Esophagus muscularis mucosa (tissue), 4 donors: ENCODE data around the gene NPLOC4. TPM values are rescaled to one million over a fixed set of nuclear protein-coding genes. Genes with fewer than 3 reads are reported as not detected.
A peak's percentile ranks its signal among the peaks of the same experiment; 100 is the strongest.

Experiments
- DNase-seq: peaks from one replicate; pipeline ENCODE4 v3.0.0-alpha.2; 2017; ENCODE audit errors: extremely low spot score
- H3K27ac ChIP-seq, 4 donors: fragments of 200-600 bp; sonication (generic); replicated peaks in 1 of 4; 1 replicate in 3 of 4; 2 replicates in 1 of 4; pipeline ENCODE4 v1.5.1; 2016 to 2019; ENCODE audit warnings: mild to moderate bottlenecking in 1 of 4
- H3K27me3 ChIP-seq, 4 donors: fragments of 200-600 bp; sonication (generic); one replicate each; pipeline versions ENCODE4 v1.5.1 to v1.6.0; 2016 to 2019
- H3K36me3 ChIP-seq, 4 donors: fragments of 200-600 bp; sonication (generic); one replicate each; pipeline ENCODE4 v1.5.1; 2016 to 2019
- H3K4me1 ChIP-seq, 4 donors: fragments of 200-600 bp; sonication (generic); one replicate each; pipeline ENCODE4 v1.5.1; 2016 to 2019
- H3K4me3 ChIP-seq, 4 donors: fragments of 200-600 bp; sonication (generic); 1 replicate in 2 of 4; 2 replicates in 2 of 4; pipeline ENCODE4 v1.5.1; 2016 to 2019; ENCODE audit warnings: mild to moderate bottlenecking in 4 of 4, moderate library complexity in 1 of 4
- H3K9me3 ChIP-seq, 4 donors: fragments of 200-600 bp; sonication (generic); 1 replicate in 3 of 4; 2 replicates in 1 of 4; pipeline ENCODE4 v1.5.1; 2016 to 2019
- EP300 ChIP-seq: sonication (generic); formaldehyde crosslinking; IDR thresholded peaks from one replicate; pipeline ENCODE4 v1.6.1; 2017; ENCODE audit warnings: antibody characterized with exemption
- POLR2A ChIP-seq: fragments of 450-650 bp; IDR thresholded peaks from one replicate; pipeline ENCODE4 v1.6.1; 2017; ENCODE audit warnings: antibody characterized with exemption, moderate library complexity, mild to moderate bottlenecking, low read depth
- POLR2AphosphoS5 ChIP-seq, 2 donors: sonication (generic); formaldehyde crosslinking; IDR thresholded peaks; one replicate each; pipeline ENCODE4 v1.6.1; 2017; ENCODE audit warnings: antibody characterized with exemption in 2 of 2
- WGBS: methylation state at CpG from one replicate; pipeline ENCODE4 v1.1.5; 2018; 5-methylcytosine and 5-hydroxymethylcytosine counted together
- intact Hi-C: fragments of 100-400 bp; cut with DNase I; formaldehyde crosslinking; loops from one replicate; pipeline ENCODE4 v1.15.1; 2023
- total RNA-seq, 4 donors: library from RNA; depleted of rRNA; stranded (reverse); fragments of >200 nt; gene quantifications; one replicate each; pipeline versions ENCODE4 v1.1.0 to v1.2.1, GENCODE V29; 2016
- TF ChIP-seq, protein P1 (sequence below), 3 experiments: fragments of 200-600 bp in 2 of 3; fragments of 450-650 bp in 1 of 3; sonication (generic) in 2 of 3; IDR thresholded peaks; one replicate each; pipeline ENCODE4 v1.5.1; 2017 to 2019; ENCODE audit warnings: antibody characterized with exemption in 3 of 3, mild to moderate bottlenecking in 2 of 3, moderate library complexity in 1 of 3

Gene NPLOC4
- total RNA-seq, 4 donors from 2014 or later = 58.1 to 86.6 (median 65.7) TPM

DNA sequence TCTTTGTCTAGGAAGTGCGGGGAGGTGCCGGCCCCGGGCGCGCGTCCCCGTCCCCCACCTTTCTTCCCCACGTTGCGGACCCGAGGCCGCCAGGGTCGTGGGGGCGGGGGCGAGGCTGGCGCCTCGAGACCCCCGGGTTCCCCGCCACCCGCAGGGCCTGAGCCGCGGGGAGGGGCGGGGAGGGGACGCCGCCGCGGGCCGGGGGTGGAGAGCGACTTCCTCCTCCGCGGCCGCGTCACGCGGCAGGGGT lies 122.5 kb downstream of the NPLOC4 start:
- Histone ChIP-seq H3K36me3 (peaks cover 27 to 31% (median 28%) of the 10 kb centered on the region in 4 donors), H3K27ac (peak overlapping the region; percentile 100), H3K27me3 (peaks cover 0 to under 1% (median 0%) of the 10 kb centered on the region in 4 donors), H3K9me3 (no peaks in the 10 kb centered on the region), H3K4me1 (peaks cover 45 to 67% (median 56%) of the 10 kb centered on the region in 4 donors), H3K4me3 (peak overlapping the region; percentile 88 to 94 (median 91))
- DNase-seq = no peak
- intact Hi-C loops = loop anchor here (5.0 kb wide), 1 partner anchor 117 kb away; the partner anchor contains the start of gene BAHCC1
- peak; percentile 23 for TF ChIP-seq POLR2A
- no peak for TF ChIP-seq POLR2AphosphoS5 (IDR thresholded peaks at IDR 0.05)
- WGBS = 3% methylated on average over 24 of the region's 34 CpGs

DNA sequence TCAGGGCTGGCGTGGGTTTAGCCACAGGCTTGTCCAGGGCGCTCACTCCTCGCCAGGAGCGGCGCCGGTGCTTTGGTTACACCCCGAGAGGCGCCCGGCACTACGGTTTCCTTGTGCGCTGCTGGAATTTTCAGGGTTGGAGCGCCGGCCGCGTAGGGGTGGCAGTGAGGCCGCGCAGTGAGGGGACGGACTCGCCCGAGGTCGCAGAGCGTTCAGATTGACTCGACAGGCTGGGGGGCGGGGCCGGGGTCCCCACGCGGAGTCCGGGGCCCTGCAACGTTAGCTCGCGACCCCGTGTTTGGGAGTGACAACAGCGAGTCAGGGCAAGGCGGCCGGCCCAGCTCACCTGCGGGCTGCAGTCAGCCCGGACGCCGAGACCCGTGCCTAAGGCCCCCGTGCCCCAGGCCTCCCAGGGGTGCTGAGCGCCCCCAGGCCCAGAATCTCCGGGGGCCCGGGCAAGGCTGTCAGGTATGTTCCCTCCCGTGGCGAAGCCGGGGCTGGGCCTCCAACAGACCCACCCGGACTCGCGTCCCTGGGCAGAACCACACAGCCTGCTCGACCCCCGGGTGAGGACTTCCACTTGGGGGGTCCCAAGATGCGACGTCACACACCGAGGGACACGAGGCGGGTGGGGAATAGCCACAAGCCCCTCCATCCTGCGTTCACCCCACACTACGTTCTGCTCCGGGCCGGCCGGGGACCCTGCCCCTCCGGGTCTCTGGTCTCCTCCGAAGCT lies 123.0 kb downstream of the NPLOC4 start:
- Histone ChIP-seq H3K9me3 (no peaks in the 10 kb centered on the region), H3K36me3 (peaks cover 30 to 36% (median 33%) of the 10 kb centered on the region in 4 donors), H3K27me3 (no peaks in the 10 kb centered on the region), H3K4me3 (peak overlapping the region; percentile 88 to 94 (median 91)), H3K27ac (peak overlapping the region; percentile 100), H3K4me1 (peaks cover 42 to 67% (median 56%) of the 10 kb centered on the region in 4 donors)
- TF ChIP-seq, protein P1, sequence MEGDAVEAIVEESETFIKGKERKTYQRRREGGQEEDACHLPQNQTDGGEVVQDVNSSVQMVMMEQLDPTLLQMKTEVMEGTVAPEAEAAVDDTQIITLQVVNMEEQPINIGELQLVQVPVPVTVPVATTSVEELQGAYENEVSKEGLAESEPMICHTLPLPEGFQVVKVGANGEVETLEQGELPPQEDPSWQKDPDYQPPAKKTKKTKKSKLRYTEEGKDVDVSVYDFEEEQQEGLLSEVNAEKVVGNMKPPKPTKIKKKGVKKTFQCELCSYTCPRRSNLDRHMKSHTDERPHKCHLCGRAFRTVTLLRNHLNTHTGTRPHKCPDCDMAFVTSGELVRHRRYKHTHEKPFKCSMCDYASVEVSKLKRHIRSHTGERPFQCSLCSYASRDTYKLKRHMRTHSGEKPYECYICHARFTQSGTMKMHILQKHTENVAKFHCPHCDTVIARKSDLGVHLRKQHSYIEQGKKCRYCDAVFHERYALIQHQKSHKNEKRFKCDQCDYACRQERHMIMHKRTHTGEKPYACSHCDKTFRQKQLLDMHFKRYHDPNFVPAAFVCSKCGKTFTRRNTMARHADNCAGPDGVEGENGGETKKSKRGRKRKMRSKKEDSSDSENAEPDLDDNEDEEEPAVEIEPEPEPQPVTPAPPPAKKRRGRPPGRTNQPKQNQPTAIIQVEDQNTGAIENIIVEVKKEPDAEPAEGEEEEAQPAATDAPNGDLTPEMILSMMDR (IDR thresholded peaks at IDR 0.05) = no peak
- TF ChIP-seq EP300 = no peak
- TF ChIP-seq POLR2AphosphoS5 (IDR thresholded peaks at IDR 0.05) = peak in 1 of 2 donors; percentile 26
- intact Hi-C loops = loop anchor here (5.0 kb wide), 1 partner anchor 117 kb away; the partner anchor contains the start of gene BAHCC1
- no peak for DNase-seq
- 3% methylated on average over 34 of the region's 64 CpGs for WGBS

DNA sequence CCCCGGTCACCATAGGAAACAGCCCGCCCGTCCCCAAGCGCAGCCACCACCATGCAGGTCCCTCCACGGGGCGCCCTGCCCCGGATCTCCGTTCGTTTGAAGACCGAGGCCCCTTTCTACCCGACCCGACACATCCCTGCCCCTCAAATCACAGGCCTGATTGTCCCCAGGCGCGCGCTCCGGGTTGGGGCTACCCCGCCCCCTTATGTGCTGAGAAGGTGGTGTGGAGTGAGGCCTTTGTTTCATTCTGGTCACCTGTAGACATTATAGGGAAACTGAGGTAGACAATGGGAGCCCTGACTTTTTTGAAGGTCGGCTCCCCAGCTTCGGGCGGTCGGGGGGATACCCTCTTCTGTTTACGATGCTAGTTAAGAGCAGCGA lies 123.5 kb downstream of the NPLOC4 start:
- Histone ChIP-seq H3K27ac (peak overlapping the region; percentile 100), H3K4me3 (peak overlapping the region; percentile 88 to 94 (median 91)), H3K27me3 (no peaks in the 10 kb centered on the region), H3K4me1 (peaks cover 37 to 67% (median 56%) of the 10 kb centered on the region in 4 donors), H3K9me3 (no peaks in the 10 kb centered on the region), H3K36me3 (peaks cover 30 to 42% (median 38%) of the 10 kb centered on the region in 4 donors)
- DNase-seq = peak; percentile 95
- intact Hi-C loops = loop anchor here (5.0 kb wide), 1 partner anchor 116 kb away; the partner anchor contains the start of gene BAHCC1
- WGBS = 9% methylated on average over 22 of the region's 23 CpGs
- TF ChIP-seq EP300 (no peak), POLR2A (no peak), POLR2AphosphoS5 (IDR thresholded peaks at IDR 0.05) (no peak)
- TF ChIP-seq, protein P1 (IDR thresholded peaks at IDR 0.05) = no peak

DNA sequence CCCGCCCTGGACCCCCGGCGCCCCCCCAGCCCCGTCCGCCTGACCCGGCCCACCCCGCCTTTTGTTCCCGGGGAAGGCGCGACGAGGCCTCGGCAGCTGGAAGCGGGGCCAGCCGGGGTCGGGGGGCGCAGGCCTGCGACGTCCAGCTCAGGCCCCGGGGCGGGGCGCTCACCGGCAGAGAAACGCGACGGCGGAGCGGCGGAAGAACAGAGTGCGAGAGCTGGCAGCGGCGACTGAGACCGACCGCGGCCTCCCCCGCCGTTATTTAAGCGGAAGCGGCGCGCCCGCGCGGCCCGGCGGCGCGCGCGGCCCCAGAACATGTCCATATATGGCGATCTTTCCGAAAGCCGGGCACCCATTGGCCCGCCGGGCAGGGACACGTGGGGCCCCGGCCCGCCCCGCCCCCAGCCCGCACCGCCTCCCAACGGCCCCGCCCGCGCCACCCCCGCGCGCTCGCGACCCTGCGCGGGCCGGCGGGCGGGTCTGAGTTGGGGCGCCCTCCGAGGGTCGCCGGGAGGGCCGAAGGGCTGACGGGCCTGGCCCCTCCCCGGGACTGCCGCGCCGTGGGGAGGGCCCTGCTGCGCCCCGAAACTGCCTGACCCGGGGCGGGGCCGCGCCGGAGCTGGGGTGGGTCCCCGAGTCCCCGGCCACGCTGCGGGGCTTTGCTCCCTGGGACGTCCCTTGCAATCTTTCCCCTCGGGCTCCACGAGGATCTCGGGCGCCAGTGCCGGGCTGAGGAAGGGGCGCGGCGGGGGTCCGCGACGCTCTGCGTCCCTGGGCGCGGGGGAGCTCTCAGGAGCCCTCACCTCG lies 124.1 kb downstream of the NPLOC4 start, which contains the start of gene ACTG1:
Gene ACTG1 (minus strand): TSS at position 238 of the 810 bp plus-strand sequence. CDS start 445 bp downstream, outside the sequence.
- peak within 1 kb of the TSS; percentile 88 to 94 (median 91) for H3K4me3 ChIP-seq
- H3K9me3 ChIP-seq = no peaks in the 10 kb centered on the region
- intact Hi-C loops = loop anchor here (5.0 kb wide), 1 partner anchor 115 kb away; the partner anchor contains the start of gene BAHCC1
- no peaks in the 10 kb centered on the region for H3K27me3 ChIP-seq
- H3K36me3 ChIP-seq = peaks cover 30 to 43% (median 38%) of the 10 kb centered on the region in 4 donors
- H3K4me1 ChIP-seq = peaks cover 31 to 63% (median 53%) of the 10 kb centered on the region in 4 donors
- DNase-seq = peak; percentile 98
- peak; percentile 89 for TF ChIP-seq POLR2A
- TF ChIP-seq EP300 = no peak
- TF ChIP-seq POLR2AphosphoS5 (IDR thresholded peaks at IDR 0.05) = peak; percentile 85 to 99
- WGBS = 0% methylated on average over 6 of the region's 111 CpGs
- H3K27ac ChIP-seq = peak within 1 kb of the TSS; percentile 100

DNA sequence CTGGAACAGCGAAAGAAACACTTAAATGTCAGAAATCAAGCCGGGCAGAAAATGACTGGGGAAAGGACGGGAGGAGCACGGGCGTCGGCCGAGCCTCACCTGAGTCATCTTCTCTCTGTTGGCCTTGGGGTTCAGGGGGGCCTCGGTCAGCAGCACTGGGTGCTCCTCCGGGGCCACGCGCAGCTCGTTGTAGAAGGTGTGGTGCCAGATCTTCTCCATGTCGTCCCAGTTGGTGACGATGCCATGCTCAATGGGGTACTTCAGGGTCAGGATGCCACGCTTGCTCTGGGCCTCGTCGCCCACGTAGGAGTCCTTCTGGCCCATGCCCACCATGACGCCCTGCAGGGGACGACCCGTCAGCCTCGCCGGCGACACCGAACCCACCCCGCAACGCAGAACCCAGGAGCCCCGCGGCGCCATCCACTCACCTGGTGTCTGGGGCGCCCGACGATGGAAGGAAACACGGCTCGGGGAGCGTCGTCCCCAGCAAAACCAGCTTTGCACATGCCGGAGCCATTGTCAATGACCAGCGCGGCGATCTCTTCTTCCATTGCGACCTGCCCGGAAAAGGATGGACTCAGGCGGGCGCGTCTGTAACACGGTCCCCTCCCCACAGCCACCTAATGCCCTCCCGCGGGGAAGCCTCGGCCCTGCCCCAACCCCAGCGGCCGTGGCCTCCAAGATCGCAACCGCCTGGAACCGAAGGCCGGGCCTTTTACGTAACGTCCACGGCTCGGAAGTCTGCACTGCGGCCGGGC lies 124.9 kb downstream of the NPLOC4 start:
- DNase-seq = no peak
- WGBS = under 1% methylated on average over 32 of the region's 62 CpGs
- peaks cover 23 to 55% (median 46%) of the 10 kb centered on the region in 4 donors for H3K4me1 ChIP-seq

More for the DNA sequence above, 124.9 kb downstream of the NPLOC4 start:
- H3K27me3 ChIP-seq = no peaks in the 10 kb centered on the region
- intact Hi-C loops = loop anchor here (5.0 kb wide), 1 partner anchor 115 kb away; the partner anchor contains the start of gene BAHCC1
- H3K4me3 ChIP-seq = peak overlapping the region; percentile 88 to 94 (median 91)
- H3K27ac ChIP-seq = peak overlapping the region; percentile 100
- H3K9me3 ChIP-seq = no peaks in the 10 kb centered on the region
- H3K36me3 ChIP-seq = peaks cover 30 to 43% (median 38%) of the 10 kb centered on the region in 4 donors
- TF ChIP-seq POLR2A (no peak), EP300 (no peak), POLR2AphosphoS5 (IDR thresholded peaks at IDR 0.05) (no peak)
- TF ChIP-seq, protein P1 (IDR thresholded peaks at IDR 0.05) = no peak
